Measurements from ENCODE around the gene MRPL47. TPM values are rescaled to one million over a fixed set of nuclear protein-coding genes. Genes with fewer than 3 reads are reported as not detected.
A peak's percentile ranks its signal among the peaks of the same experiment; 100 is the strongest.
"Not testable (repeated sequence)": the region's sequence is repeated elsewhere in the genome, so short reads cannot be mapped to it uniquely, and the experiment has no call there.

The MRPL47 gene
- total RNA-seq, 1 experiment from 2014 or later, result 56.1 TPM

DNA sequence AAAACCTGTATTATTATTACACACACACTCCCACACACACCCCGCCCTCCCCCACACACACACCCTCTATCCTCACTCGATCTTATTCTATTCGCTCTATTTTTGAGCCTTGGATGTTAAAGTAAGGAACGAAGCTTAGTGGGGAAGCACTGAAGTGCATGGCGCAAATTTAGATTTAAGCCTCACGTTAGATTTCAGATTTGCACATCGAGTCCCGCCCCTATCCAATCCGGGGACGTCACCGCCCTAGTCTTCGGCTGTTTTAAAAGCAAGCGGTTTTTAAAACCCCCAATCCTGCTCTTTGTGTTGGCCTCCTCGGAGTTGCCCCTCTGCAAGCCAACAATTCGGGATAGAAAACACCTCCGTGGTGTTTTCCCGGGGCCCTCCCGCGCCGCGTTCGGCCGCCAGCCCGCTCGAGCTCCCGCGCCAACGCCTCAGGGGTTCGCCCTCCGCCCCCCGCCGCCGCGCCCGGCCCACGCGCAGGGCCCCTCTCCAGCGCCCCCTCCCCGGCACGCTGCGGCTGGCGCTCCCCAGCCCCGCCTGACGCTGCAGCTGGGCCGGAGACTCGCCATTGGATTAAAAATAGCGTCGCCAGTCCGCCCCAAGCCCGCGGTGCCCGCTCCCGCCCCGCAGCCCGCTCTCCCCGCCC is 48.1 kb upstream of the MRPL47 start, which contains the start of gene USP13:
Gene USP13, plus strand, starts transcription at position 594 of the 649 bp plus-strand sequence. CDS start 186 bp downstream, outside the sequence.
- H3K9me2 ChIP-seq (ENCODE audit: insufficient read depth), result no peaks in the 10 kb centered on the region
- intact Hi-C loops (cut with micrococcal nuclease; ENCODE audit: unreplicated experiment), result loop anchor here (1.0 to 5.0 kb wide), 3 partner anchors 21 to 115 kb away; partner anchors contain the start of genes MRPL47 and NDUFB5
- TF ChIP-seq CTCF (conservative IDR thresholded peaks at IDR 0.05), result no peak
- no peak for TF ChIP-seq EZH2 (IDR thresholded peaks at IDR 0.05; ENCODE audit: low read depth)
- peaks cover 25% of the 10 kb centered on the region for H3F3A ChIP-seq (ENCODE audit: insufficient read depth, low read depth)
- H3K79me2 ChIP-seq (ENCODE audit: low read depth), result peaks cover 35% of the 10 kb centered on the region
- CTCF ChIA-PET, result no interaction called here
- no peaks in the 10 kb centered on the region for H3K36me3 ChIP-seq (ENCODE audit: low read depth)
- peak within 1 kb of the TSS; percentile 92 for H2AFZ ChIP-seq
- BruUV-seq (replicated peaks), result no TSS peak
- no peaks in the 10 kb centered on the region for H3K27me3 ChIP-seq (ENCODE audit: insufficient read depth, low read depth)
- H3K27ac ChIP-seq, result peak within 1 kb of the TSS; percentile 57
- peak; percentile 66 to 77 for DNase-seq
- H3K4me2 ChIP-seq, result peak within 1 kb of the TSS; percentile 71
- no peaks in the 10 kb centered on the region for H3K9me3 ChIP-seq (ENCODE audit: insufficient read depth, low read depth)
- no peaks in the 10 kb centered on the region for H4K20me1 ChIP-seq (ENCODE audit: insufficient read depth)
- POLR2A ChIA-PET (ENCODE audit: unreplicated experiment), result no interaction called here
- H3K4me3 ChIP-seq, result peak within 1 kb of the TSS; percentile 97
- H3K4me1 ChIP-seq (replicated peaks; ENCODE audit: insufficient read depth), result peaks cover 9% of the 10 kb centered on the region

- no peaks in the 10 kb centered on the region for H3K36me3 ChIP-seq (ENCODE audit: low read depth)
- no peak for DNase-seq
- intact Hi-C loops (cut with micrococcal nuclease; ENCODE audit: unreplicated experiment), result loop anchor here (2.0 to 5.0 kb wide), 2 partner anchors 47 to 115 kb away; partner anchors contain the start of genes MRPL47 and NDUFB5
- peaks cover 31% of the 10 kb centered on the region for H3K79me2 ChIP-seq (ENCODE audit: low read depth)
- H3F3A ChIP-seq (ENCODE audit: insufficient read depth, low read depth), result peaks cover 25% of the 10 kb centered on the region
- peak overlapping the region; percentile 67 for H2AFZ ChIP-seq
- peak overlapping the region; percentile 97 for H3K4me3 ChIP-seq
- ChIA-PET CTCF (no interaction called here), POLR2A (ENCODE audit: unreplicated experiment) (no interaction called here)
- H3K27ac ChIP-seq, result peak overlapping the region; percentile 1; the same call in 1 of the 2 replicates
- BruUV-seq (replicated peaks), result TSS peak; percentile 63
- no peaks in the 10 kb centered on the region for H3K27me3 ChIP-seq (ENCODE audit: insufficient read depth, low read depth)
- H4K20me1 ChIP-seq (ENCODE audit: insufficient read depth), result no peaks in the 10 kb centered on the region
- H3K4me1 ChIP-seq (replicated peaks; ENCODE audit: insufficient read depth), result peaks cover 9% of the 10 kb centered on the region
- H3K9me2 ChIP-seq (ENCODE audit: insufficient read depth), result no peaks in the 10 kb centered on the region
- H3K9me3 ChIP-seq (ENCODE audit: insufficient read depth, low read depth), result no peaks in the 10 kb centered on the region
- peak overlapping the region; percentile 68 for H3K4me2 ChIP-seq
- TF ChIP-seq CTCF (conservative IDR thresholded peaks at IDR 0.05), result no peak
- TF ChIP-seq EZH2 (IDR thresholded peaks at IDR 0.05; ENCODE audit: low read depth), result no peak
Measured at GRCh38 chr3:179651687-179652446, 47.4 kb upstream of the MRPL47 start.

DNA sequence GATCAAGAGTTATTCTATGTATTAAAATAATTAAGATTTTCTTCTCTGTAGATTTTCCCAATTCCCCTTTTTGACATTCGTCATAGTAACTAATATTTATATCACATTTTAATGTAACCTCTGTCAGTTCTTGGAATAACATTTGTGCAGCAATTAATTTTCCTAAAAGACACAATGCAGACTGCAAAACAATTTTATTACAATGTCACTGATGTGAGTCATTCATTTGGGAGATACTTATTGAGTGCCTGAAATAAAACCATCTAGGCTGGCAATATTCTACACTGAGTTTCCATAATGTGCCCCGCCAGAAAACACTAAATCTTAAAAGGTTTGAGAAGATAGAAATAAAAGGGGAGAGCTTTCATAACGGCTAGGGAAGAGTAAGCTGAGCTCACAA is 41.7 kb upstream of the MRPL47 start:
- H3K27me3 ChIP-seq (ENCODE audit: insufficient read depth, low read depth), result no peaks in the 10 kb centered on the region
- CTCF ChIA-PET, result interaction anchor here (0.7 kb wide), 1 partner anchor 295 kb away, joined by 3 read pairs; no protein-coding TSS in a partner anchor
- TF ChIP-seq CTCF (conservative IDR thresholded peaks at IDR 0.05) (no peak), EZH2 (IDR thresholded peaks at IDR 0.05; ENCODE audit: low read depth) (no peak)
- POLR2A ChIA-PET (ENCODE audit: unreplicated experiment), result interaction anchor here (0.6 kb wide), 1 partner anchor 9 kb away, joined by 4 read pairs; no protein-coding TSS in a partner anchor
- BruUV-seq (replicated peaks), result no TSS peak
- no peak overlapping the region for H3K27ac ChIP-seq
- no peaks in the 10 kb centered on the region for H3K9me2 ChIP-seq (ENCODE audit: insufficient read depth)
- peaks cover 28% of the 10 kb centered on the region for H3F3A ChIP-seq (ENCODE audit: insufficient read depth, low read depth)
- H4K20me1 ChIP-seq (ENCODE audit: insufficient read depth), result no peaks in the 10 kb centered on the region
- intact Hi-C loops (cut with micrococcal nuclease; ENCODE audit: unreplicated experiment), result loop anchor here (5.0 kb wide), 1 partner anchor 281 kb away; no protein-coding TSS in a partner anchor
- no peaks in the 10 kb centered on the region for H3K79me2 ChIP-seq (ENCODE audit: low read depth)
- H2AFZ ChIP-seq, result no peak overlapping the region
- H3K36me3 ChIP-seq (ENCODE audit: low read depth), result no peaks in the 10 kb centered on the region
- H3K4me3 ChIP-seq, result no peak overlapping the region
- no peak overlapping the region for H3K4me2 ChIP-seq
- no peak for DNase-seq
- peaks cover 15% of the 10 kb centered on the region for H3K4me1 ChIP-seq (replicated peaks; ENCODE audit: insufficient read depth)
- no peaks in the 10 kb centered on the region for H3K9me3 ChIP-seq (ENCODE audit: insufficient read depth, low read depth)

DNA sequence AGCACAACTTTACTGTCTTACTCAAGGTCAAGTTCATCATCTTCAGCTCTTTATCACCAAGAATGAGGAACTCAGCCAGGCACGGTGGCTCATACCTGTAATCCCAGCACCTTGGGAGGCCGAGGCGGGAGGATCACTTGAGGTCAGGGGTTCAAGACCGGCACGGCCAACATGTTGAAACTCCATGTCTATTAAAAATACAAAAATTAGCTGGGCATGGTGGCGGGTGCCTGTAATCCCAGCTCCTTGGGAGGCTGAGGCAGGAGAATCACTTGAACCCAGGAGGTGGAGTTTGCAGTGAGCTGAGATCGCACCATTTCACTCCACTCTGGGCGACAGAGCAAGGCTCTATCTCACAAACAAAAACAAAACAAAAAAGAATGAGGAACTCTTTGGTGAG is 39.4 kb upstream of the MRPL47 start:
- peaks cover 15% of the 10 kb centered on the region for H3K4me1 ChIP-seq (replicated peaks; ENCODE audit: insufficient read depth)
- H4K20me1 ChIP-seq (ENCODE audit: insufficient read depth); H3K9me2 ChIP-seq (ENCODE audit: insufficient read depth); H3K36me3 ChIP-seq (ENCODE audit: low read depth); BruUV-seq (replicated peaks); H3K4me3 ChIP-seq; H3K9me3 ChIP-seq (ENCODE audit: insufficient read depth, low read depth); DNase-seq; H3K27me3 ChIP-seq (ENCODE audit: insufficient read depth, low read depth); H2AFZ ChIP-seq; H3K79me2 ChIP-seq (ENCODE audit: low read depth): not testable (repeated sequence)
- ChIA-PET CTCF (interaction anchor here (0.9 kb wide), 1 partner anchor 958 kb away, joined by 3 read pairs; no protein-coding TSS in a partner anchor), POLR2A (ENCODE audit: unreplicated experiment) (interaction anchor here (0.6 to 0.7 kb wide), 2 partner anchors 8 to 22 kb away, joined by 6 to 15 read pairs; no protein-coding TSS in a partner anchor)
- H3K27ac ChIP-seq, result peak overlapping the region; percentile 63; the same call in 1 of the 2 replicates
- H3F3A ChIP-seq (ENCODE audit: insufficient read depth, low read depth), result peaks cover 22% of the 10 kb centered on the region
- peak overlapping the region; percentile 10; the same call in 1 of the 2 replicates for H3K4me2 ChIP-seq
- intact Hi-C loops (cut with micrococcal nuclease; ENCODE audit: unreplicated experiment), result loop anchor here (2.0 kb wide), 1 partner anchor 959 kb away; the partner anchor contains the start of gene TTC14
